Hepatocyte (in vitro differentiated cells): ENCODE data around the gene KIRREL3. TPM values are rescaled to one million over a fixed set of nuclear protein-coding genes. Genes with fewer than 3 reads are reported as not detected.

Experiments
- DNase-seq: peaks from one replicate; pipeline ENCODE4 v3.0.0-alpha.2; 2016; ENCODE audit warnings: low spot score
- H2AFZ ChIP-seq: fragments of 200-600 bp; sonication (generic); 2 replicates; pipeline ENCODE4 v1.6.0; 2016; ENCODE audit warnings: antibody characterized with exemption, mild to moderate bottlenecking
- H3K27ac ChIP-seq: fragments of 200-600 bp; sonication (generic); 2 replicates; pipeline ENCODE4 v1.5.1; 2016; ENCODE audit warnings: mild to moderate bottlenecking
- H3K27me3 ChIP-seq: fragments of 200-600 bp; sonication (generic); 2 replicates; pipeline ENCODE4 v1.6.1; 2016
- H3K36me3 ChIP-seq: fragments of 200-600 bp; sonication (generic); replicated peaks from 2 replicates; pipeline ENCODE4 v1.5.1; 2016; ENCODE audit warnings: low read depth; ENCODE audit not compliant: insufficient read depth
- H3K4me1 ChIP-seq: fragments of 200-600 bp; sonication (generic); 2 replicates; pipeline ENCODE4 v1.5.1; 2016; ENCODE audit warnings: mild to moderate bottlenecking, moderate library complexity; ENCODE audit not compliant: insufficient read depth
- H3K4me2 ChIP-seq: fragments of 200-600 bp; sonication (generic); 2 replicates; pipeline ENCODE4 v1.6.0; 2016
- H3K4me3 ChIP-seq: fragments of 200-600 bp; sonication (generic); 2 replicates; pipeline ENCODE4 v1.5.1; 2016; ENCODE audit warnings: mild to moderate bottlenecking
- H3K79me2 ChIP-seq: fragments of 200-600 bp; sonication (generic); 2 replicates; pipeline ENCODE4 v1.6.0; 2017; ENCODE audit warnings: mild to moderate bottlenecking
- H3K9me2 ChIP-seq: fragments of 200-600 bp; sonication (generic); replicated peaks from 2 replicates; pipeline ENCODE4 v1.6.0; 2017; ENCODE audit warnings: mild to moderate bottlenecking; ENCODE audit not compliant: insufficient read depth
- H3K9me3 ChIP-seq: fragments of 200-600 bp; sonication (generic); 2 replicates; pipeline ENCODE4 v1.5.1; 2016; ENCODE audit warnings: low read depth, mild to moderate bottlenecking
- H4K20me1 ChIP-seq: fragments of 200-600 bp; sonication (generic); 2 replicates; pipeline ENCODE4 v1.6.0; 2016; ENCODE audit warnings: mild to moderate bottlenecking; ENCODE audit not compliant: insufficient read depth, poor library complexity, severe bottlenecking
- EZH2 ChIP-seq: fragments of 200-600 bp; sonication (generic); IDR thresholded peaks from 2 replicates; pipeline ENCODE4 v1.6.1; 2016; ENCODE audit warnings: antibody characterized with exemption, mild to moderate bottlenecking, borderline replicate concordance
- EZH2phosphoT487 ChIP-seq: fragments of 200-600 bp; sonication (generic); IDR thresholded peaks from one replicate; pipeline ENCODE4 v1.6.1; 2018; ENCODE audit warnings: antibody characterized with exemption, mild to moderate bottlenecking, low read depth, moderate library complexity; ENCODE audit not compliant: unreplicated experiment, severe bottlenecking
- WGBS: methylation state at CpG from one replicate; pipeline ENCODE4 v1.1.6; 2016; ENCODE audit warnings: low lambda C conversion rate; ENCODE audit errors: missing lambda C conversion rate; 5-methylcytosine and 5-hydroxymethylcytosine counted together
- polyA plus RNA-seq: library from polyadenylated mRNA; unstranded; fragments of >200 nt; fragmentation: Nextera tagmentation; extraction: Ambion mirVana; gene quantifications from 2 replicates; pipeline ENCODE4 v1.2.1, GENCODE V29; 2016
- total RNA-seq: library from RNA; depleted of rRNA; stranded (reverse); fragments of >200 nt; gene quantifications from 2 replicates; pipeline ENCODE4 v1.2.3, GENCODE V29; 2014
- TF ChIP-seq, protein P1 (sequence below): fragments of 200-600 bp; sonication (generic); IDR thresholded peaks from 2 replicates; pipeline ENCODE4 v1.5.1; 2016; ENCODE audit warnings: antibody characterized with exemption, mild to moderate bottlenecking; ENCODE audit not compliant: poor library complexity

Gene KIRREL3
- total and polyA plus RNA-seq, 2 experiments from 2014 or later = 0.33 to 0.86 TPM

DNA sequence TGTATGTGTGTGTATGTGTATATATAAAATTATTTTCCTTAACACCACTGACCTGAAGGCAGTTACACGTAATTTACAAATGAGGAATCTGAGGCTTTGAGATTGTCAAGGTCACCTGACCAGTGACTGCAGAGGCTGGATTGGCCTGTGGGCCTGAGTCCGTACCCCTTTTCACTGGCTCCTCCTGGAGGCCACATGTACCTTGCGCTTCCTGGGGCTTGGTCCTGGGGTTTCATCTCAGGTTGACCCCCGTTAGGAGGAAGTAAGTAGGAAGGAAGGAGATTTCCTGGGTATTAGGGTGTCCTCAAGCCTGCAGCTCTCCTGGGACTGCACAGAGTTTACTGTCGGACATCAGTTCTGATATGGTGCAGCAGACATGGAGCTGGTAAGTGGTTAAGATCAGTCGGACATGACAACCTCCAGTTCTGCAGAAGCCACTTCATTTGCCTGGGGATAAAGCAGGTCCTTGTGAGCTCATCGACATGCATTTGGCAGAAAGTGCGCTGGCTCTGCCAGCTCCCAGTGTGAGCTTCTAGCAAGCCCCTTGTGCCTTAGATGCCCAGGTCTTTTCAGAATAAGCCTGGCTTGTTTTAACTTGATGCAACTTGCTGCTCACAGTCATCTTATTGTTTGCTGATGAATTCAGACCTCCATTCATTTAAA lies 608.5 kb downstream of the KIRREL3 start:
- DNase-seq = no peak
- no peaks in the 10 kb centered on the region for H3K4me1 ChIP-seq
- H3K4me3 ChIP-seq = no peak overlapping the region
- no peak overlapping the region for H2AFZ ChIP-seq
- no peak for TF ChIP-seq EZH2
- TF ChIP-seq EZH2phosphoT487 = no peak
- TF ChIP-seq, protein P1, sequence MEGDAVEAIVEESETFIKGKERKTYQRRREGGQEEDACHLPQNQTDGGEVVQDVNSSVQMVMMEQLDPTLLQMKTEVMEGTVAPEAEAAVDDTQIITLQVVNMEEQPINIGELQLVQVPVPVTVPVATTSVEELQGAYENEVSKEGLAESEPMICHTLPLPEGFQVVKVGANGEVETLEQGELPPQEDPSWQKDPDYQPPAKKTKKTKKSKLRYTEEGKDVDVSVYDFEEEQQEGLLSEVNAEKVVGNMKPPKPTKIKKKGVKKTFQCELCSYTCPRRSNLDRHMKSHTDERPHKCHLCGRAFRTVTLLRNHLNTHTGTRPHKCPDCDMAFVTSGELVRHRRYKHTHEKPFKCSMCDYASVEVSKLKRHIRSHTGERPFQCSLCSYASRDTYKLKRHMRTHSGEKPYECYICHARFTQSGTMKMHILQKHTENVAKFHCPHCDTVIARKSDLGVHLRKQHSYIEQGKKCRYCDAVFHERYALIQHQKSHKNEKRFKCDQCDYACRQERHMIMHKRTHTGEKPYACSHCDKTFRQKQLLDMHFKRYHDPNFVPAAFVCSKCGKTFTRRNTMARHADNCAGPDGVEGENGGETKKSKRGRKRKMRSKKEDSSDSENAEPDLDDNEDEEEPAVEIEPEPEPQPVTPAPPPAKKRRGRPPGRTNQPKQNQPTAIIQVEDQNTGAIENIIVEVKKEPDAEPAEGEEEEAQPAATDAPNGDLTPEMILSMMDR = no peak
- H3K4me2 ChIP-seq = no peak overlapping the region
- no peaks in the 10 kb centered on the region for H3K27me3 ChIP-seq
- peaks cover 2% of the 10 kb centered on the region for H3K79me2 ChIP-seq
- H3K36me3 ChIP-seq = no peaks in the 10 kb centered on the region
- 74% methylated on average over 8 of the region's 8 CpGs for WGBS
- H4K20me1 ChIP-seq = no peaks in the 10 kb centered on the region
- no peaks in the 10 kb centered on the region for H3K9me3 ChIP-seq
- H3K9me2 ChIP-seq = no peaks in the 10 kb centered on the region
- H3K27ac ChIP-seq = no peak overlapping the region

DNA sequence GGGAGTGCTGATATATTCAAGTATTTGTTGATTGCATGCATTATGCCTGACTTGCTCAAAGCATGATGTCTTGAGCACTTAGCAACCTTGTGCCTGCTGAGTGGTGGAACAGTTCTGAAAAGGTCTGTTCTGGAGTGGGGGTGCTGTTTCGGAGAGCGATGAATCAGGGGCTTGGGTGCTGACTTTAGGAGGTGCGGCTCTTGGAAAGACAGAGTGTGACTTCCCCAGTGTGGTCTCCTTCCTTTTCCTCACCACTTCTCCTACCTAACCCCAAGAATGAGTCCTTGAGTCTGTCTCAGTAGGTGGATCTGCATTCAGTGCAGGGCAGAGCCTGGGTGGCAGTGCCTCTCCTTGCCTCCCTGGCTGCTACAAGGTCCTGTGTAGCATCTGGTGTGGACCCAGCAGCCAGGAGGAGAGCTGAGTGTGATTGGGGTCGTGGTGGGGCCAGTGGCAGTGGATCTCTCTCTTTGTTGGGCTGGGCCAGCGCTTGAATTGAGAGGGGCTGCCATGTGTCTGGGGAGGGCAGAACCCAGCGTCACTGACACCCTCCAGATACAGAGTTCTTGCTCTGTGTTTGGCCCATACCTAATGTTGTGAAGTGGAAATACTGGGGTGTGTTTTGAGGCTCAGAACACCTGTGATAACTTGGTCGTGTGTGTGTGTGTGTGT lies 609.1 kb downstream of the KIRREL3 start:
- no peak for DNase-seq
- Histone ChIP-seq H3K9me2 (no peaks in the 10 kb centered on the region), H4K20me1 (no peaks in the 10 kb centered on the region), H3K9me3 (no peaks in the 10 kb centered on the region), H3K4me1 (no peaks in the 10 kb centered on the region), H3K4me3 (no peak overlapping the region), H3K27ac (no peak overlapping the region), H3K79me2 (peaks cover 2% of the 10 kb centered on the region), H3K4me2 (no peak overlapping the region), H3K36me3 (no peaks in the 10 kb centered on the region), H2AFZ (no peak overlapping the region), H3K27me3 (no peaks in the 10 kb centered on the region)
- TF ChIP-seq, protein P1 = no peak
- TF ChIP-seq EZH2 (no peak), EZH2phosphoT487 (no peak)
- 80% methylated on average over 7 of the region's 7 CpGs for WGBS

DNA sequence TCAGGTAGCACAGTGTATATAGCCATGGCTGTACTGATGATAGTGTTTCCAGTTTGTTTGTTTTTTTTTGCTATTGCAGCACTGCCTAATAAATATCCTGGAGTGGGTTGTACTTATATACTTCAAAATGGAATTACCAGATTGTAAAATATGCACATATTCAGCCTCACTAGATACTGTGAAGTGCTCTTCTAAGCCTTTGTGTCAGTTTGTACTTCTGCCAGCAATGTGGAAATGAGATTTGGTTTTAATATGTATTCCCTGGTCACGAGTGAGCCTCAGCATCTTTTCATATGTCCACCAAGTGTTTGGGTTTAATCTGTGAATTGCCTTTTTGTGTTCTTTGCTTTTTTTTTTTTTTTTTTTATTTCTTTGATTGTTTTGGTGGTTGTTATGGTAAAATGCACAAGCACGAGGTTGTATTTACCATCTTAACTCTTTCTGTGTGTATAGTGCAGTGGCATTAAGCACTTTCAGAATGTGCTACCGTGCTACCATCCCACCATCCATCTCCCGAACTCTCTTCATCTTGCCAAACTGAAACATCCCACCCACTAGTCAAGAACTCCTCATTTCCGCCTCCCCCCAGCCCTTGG lies 610.2 kb downstream of the KIRREL3 start:
- H3K79me2 ChIP-seq = peaks cover 2% of the 10 kb centered on the region
- H3K4me1 ChIP-seq = no peaks in the 10 kb centered on the region

More for the DNA sequence above, 610.2 kb downstream of the KIRREL3 start:
- no peak overlapping the region for H3K4me2 ChIP-seq
- 81% methylated on average over 5 of the region's 5 CpGs for WGBS
- no peaks in the 10 kb centered on the region for H4K20me1 ChIP-seq
- H3K27ac ChIP-seq = no peak overlapping the region
- H3K36me3 ChIP-seq = no peaks in the 10 kb centered on the region
- TF ChIP-seq, protein P1 = no peak
- TF ChIP-seq EZH2 = no peak
- no peak for TF ChIP-seq EZH2phosphoT487
- H2AFZ ChIP-seq = no peak overlapping the region
- no peak for DNase-seq
- no peaks in the 10 kb centered on the region for H3K27me3 ChIP-seq
- no peaks in the 10 kb centered on the region for H3K9me2 ChIP-seq
- no peaks in the 10 kb centered on the region for H3K9me3 ChIP-seq
- H3K4me3 ChIP-seq = no peak overlapping the region
